Measurements from ENCODE around the gene INTS6L.
"Not testable (repeated sequence)": the region's sequence is repeated elsewhere in the genome, so short reads cannot be mapped to it uniquely, and the experiment has no call there.

Gene INTS6L

DNA sequence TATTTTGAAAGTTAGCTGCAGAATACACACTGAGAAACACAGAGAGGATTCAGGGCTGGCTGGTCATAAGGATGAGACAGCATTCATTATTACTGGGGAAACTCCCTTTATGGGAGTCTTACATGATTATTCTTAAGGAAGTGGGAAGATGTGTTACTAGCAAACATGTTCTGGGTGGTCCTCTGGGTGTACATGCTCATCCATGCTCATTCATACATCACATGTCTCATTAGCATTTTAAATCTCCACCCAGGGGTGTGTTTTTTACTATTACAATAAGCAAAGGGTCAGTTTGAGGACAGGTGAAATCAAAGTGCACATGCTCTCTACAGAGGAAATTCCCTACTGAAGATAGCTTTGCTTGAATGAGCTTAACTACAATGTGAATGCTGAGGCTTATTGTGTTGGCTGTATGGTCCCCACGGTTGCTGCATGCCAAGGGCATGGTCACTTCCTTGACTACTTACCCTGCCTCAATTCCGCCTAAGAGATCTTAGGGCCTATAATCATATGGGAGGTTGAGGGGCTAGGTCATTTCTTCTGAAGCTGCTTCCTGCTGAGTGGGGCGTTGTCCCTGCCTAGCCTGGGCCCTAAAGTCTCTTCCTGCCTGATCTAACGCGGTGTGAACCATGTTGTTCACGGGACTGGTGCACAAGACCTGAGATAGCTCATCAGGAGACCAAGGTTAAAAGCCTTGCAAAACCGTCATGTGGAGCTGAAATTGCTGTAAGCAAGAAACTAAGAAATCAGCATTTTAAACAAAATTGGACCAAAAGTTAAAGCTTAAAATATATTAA is 104.1 kb downstream of the INTS6L start:
- DNase-seq: not testable (repeated sequence)

DNA sequence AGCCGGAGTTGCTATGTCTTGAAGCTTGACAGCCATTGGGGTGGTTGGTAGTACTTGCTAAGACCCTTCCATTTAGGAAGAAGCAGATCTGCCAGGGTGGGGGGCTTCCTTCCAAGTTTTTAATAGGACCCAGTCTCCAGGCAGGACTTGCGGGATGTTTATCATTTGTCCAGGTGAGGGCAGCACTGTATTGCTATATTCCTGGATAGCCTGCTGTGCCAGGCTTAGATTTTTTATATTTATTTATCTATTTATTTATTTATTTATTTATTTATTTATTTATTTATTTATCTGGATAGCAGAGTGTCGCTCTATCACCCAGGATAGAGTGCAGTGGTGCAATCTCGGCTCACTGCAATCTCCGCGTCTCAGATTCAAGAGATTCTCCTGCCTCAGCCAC is 105.5 kb downstream of the INTS6L start:
- DNase-seq: no peak

DNA sequence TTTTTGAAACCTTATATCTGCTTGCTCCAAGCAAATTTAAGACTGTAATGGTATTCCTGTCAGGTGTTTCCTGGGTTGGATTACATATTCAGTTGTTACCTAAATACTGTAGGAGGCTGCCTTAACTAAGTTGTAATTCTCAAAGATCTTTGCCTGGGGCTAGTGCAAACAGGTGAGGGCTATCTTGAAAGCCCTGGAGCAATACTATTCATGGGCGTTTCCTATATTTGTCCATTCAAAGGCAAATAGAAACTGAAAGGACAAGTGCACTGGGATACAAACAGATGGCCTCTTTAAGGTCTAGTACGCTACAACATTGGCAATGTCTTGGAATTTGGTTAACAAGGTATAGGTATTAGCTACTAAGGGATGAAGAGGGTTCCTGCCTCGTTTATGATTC is 108.9 kb downstream of the INTS6L start:
- no peak for DNase-seq
